ENCODE measurements around the gene DTHD1. TPM values are rescaled to one million over a fixed set of nuclear protein-coding genes. Genes with fewer than 3 reads are reported as not detected.

DTHD1 gene
- total and polyA plus RNA-seq, 10 of the 15 experiments (the other 5 are each of a cell fraction or from before 2014, with no cell fraction given) = 0.05 to 2.8 (median 1.4) TPM

- Histone ChIP-seq H3K36me3 (ENCODE audit: control insufficient read depth in 2 of 2, insufficient read depth in 2 of 2, low read length in 1 of 2) (no peaks in the 10 kb centered on the region), H3K9ac (ENCODE audit: control insufficient read depth, insufficient read depth, low read length) (0 out of 2 replicates have a peak overlapping the region, but pooled peaks have one; percentile 13), H3K4me2 (ENCODE audit: control insufficient read depth, insufficient read depth) (peak overlapping the region; percentile 38; the same call in 1 of the 2 replicates), H4K20me1 (ENCODE audit: control insufficient read depth, insufficient read depth) (no peaks in the 10 kb centered on the region), H3K4me1 (ENCODE audit: control insufficient read depth, insufficient read depth, low read length) (peaks cover 60% of the 10 kb centered on the region), H2AFZ (ENCODE audit: control insufficient read depth, low read depth, low read length) (peak overlapping the region; percentile 37; the same call in 1 of the 2 replicates), H3K4me3 (no peak overlapping the region), H3K79me2 (ENCODE audit: control insufficient read depth, insufficient read depth, low read length) (no peaks in the 10 kb centered on the region), H3K9me3 (replicated peaks; ENCODE audit: control insufficient read depth, insufficient read depth, low read length) (no peaks in the 10 kb centered on the region; the same call in 2 of the 3 replicates), H3K27ac (ENCODE audit: control insufficient read depth, insufficient read depth) (peak overlapping the region; percentile 93), H3K27me3 (replicated peaks in 1 of 2; ENCODE audit: control insufficient read depth in 2 of 2, insufficient read depth in 2 of 2, low read length in 1 of 2) (no peaks in the 10 kb centered on the region)
- no TSS peak for BruUV-seq (replicated peaks)
- in situ Hi-C loops (cut with MboI) (loop anchor here (5.0 kb wide), 1 partner anchor 83 kb away; the partner anchor contains the start of gene ARAP2), intact Hi-C loops (cut with micrococcal nuclease; ENCODE audit: unreplicated experiment) (loop anchor here (1.0 to 5.0 kb wide), 3 partner anchors 39 to 118 kb away; partner anchors contain the start of gene ARAP2)
- DNase-seq (ENCODE audit: low read depth, low spot score) = no peak
- CTCF ChIA-PET = interaction anchor here (0.8 to 1.8 kb wide), 13 partner anchors 9 to 141 kb away, joined by 3 to 11 read pairs (median 4); partner anchors contain the start of gene ARAP2
- SMC1A ChIA-PET (ENCODE audit: uncharacterized antibody, unreplicated experiment) = interaction anchor here (0.9 to 3.4 kb wide), 20 partner anchors 11 to 141 kb away, joined by 3 to 32 read pairs (median 4); partner anchors contain the start of gene ARAP2
- POLR2A ChIA-PET = interaction anchor here (1.0 to 2.2 kb wide), 4 partner anchors 9 to 81 kb away, joined by 3 to 8 read pairs (median 8); partner anchors contain the start of gene ARAP2
- WGBS (ENCODE audit: insufficient coverage, insufficient replicate concordance, low lambda C conversion rate, missing lambda C conversion rate) = 41% methylated on average over 4 of the region's 4 CpGs
- RAD21 ChIA-PET (ENCODE audit: unreplicated experiment) = interaction anchor here (0.8 to 2.3 kb wide), 8 partner anchors 24 to 136 kb away, joined by 3 to 24 read pairs (median 4); partner anchors contain the start of gene ARAP2
- peak; percentile 16 for ATAC-seq
- FAIRE-seq = no peak
- TF ChIP-seq SIN3A (IDR thresholded peaks at IDR 0.05; ENCODE audit: low read depth, low read length) (no peak), RUNX3 (IDR thresholded peaks at IDR 0.05; ENCODE audit: low read length) (peak; percentile 81), TCF7 (IDR thresholded peaks at IDR 0.05; ENCODE audit: borderline replicate concordance) (peak; percentile 94), MTA3 (IDR thresholded peaks at IDR 0.05; ENCODE audit: borderline replicate concordance, low read length) (0 out of 2 replicates have a peak, but pooled peaks have one; percentile 46), JUNB (IDR thresholded peaks at IDR 0.05) (peak; percentile 38; the same call in 1 of the 2 replicates), ZNF592 (IDR thresholded peaks at IDR 0.05) (no peak), EZH2 (IDR thresholded peaks at IDR 0.05; ENCODE audit: borderline replicate concordance, control insufficient read depth, low read depth, low read length) (no peak), STAT3 (IDR thresholded peaks at IDR 0.05; ENCODE audit: low read depth, low read length) (no peak), NFIC (IDR thresholded peaks at IDR 0.05; ENCODE audit: low read depth, low read length) (peak; percentile 59; the same call in 1 of the 2 replicates), LARP7 (IDR thresholded peaks at IDR 0.05) (no peak), POLR2AphosphoS2 (IDR thresholded peaks at IDR 0.05; ENCODE audit: low read depth, low read length) (no peak), EED (IDR thresholded peaks at IDR 0.05; ENCODE audit: low read depth) (peak; percentile 81), CREM (IDR thresholded peaks at IDR 0.05; ENCODE audit: low read depth) (0 out of 2 replicates have a peak, but pooled peaks have one; percentile 32), ATF2 (IDR thresholded peaks at IDR 0.05; ENCODE audit: low read length) (peak; percentile 51; the same call in 1 of the 2 replicates), IRF5 (IDR thresholded peaks at IDR 0.05; ENCODE audit: borderline replicate concordance) (no peak), IKZF1 (conservative IDR thresholded peaks at IDR 0.05) (no peak), SPI1 (IDR thresholded peaks at IDR 0.05; ENCODE audit: borderline replicate concordance, insufficient read depth, low read depth, low read length) (peak; percentile 15; the same call in 1 of the 2 replicates), RFX5 (IDR thresholded peaks at IDR 0.05; ENCODE audit: low read depth, low read length) (no peak), SREBF1 (IDR thresholded peaks at IDR 0.05; ENCODE audit: low read length) (no peak)
Observed at GRCh38 chr4:36324808-36325207, 43.4 kb downstream of the DTHD1 start.
